HG03139 (cell line): ENCODE results near the gene DNAH14.
"Not testable (repeated sequence)": the region's sequence is repeated elsewhere in the genome, so short reads cannot be mapped to it uniquely, and the experiment has no call there.

ENCODE experiments used
- ATAC-seq: cut with Tn5 transposase; IDR thresholded peaks from one replicate; pipeline ENCODE4 v1.9.1; 2021; ENCODE audit not compliant: unreplicated experiment

Gene DNAH14

GRCh38 chr1:224929335-224930237 is at the start of gene DNAH14:
Gene DNAH14, plus strand, starts transcription at chr1:224929675. Its CDS starts 23,028 bp downstream, at chr1:224952703.
- peak; percentile 74 for ATAC-seq

GRCh38 chr1:224880593-224881307 is 48.7 kb upstream of the DNAH14 start:
- ATAC-seq, result no peak

- ATAC-seq, result not testable (repeated sequence)
Measured at GRCh38 chr1:224881308-224881692, 48.2 kb upstream of the DNAH14 start.

GRCh38 chr1:224881762-224882211 is 47.7 kb upstream of the DNAH14 start:
- no peak for ATAC-seq

DNA sequence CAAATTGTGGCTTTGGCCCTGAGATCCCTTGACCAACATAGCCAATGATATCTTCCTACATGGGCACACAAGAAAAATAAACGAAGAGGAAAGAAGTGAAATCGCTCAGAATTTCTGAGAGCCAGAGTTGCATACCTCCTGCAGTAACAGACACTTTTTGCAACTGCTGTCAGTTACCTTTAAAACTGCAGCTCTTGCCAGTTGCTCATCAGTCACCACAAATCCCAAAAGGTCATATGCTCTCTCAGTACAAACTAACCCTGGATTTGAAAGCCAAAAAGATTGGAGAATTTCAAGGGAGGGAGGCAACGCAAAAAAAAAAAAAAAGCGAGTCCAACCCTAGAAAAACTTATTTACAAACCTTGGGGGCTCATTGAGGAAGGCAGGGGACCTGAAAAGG is 47.2 kb upstream of the DNAH14 start:
- no peak for ATAC-seq

GRCh38 chr1:224883091-224883490 is 46.4 kb upstream of the DNAH14 start:
- no peak for ATAC-seq

- no peak for ATAC-seq
Measured at GRCh38 chr1:224884361-224884801, 45.1 kb upstream of the DNAH14 start.

GRCh38 chr1:224885376-224885775 is 44.1 kb upstream of the DNAH14 start:
- ATAC-seq, result not testable (repeated sequence)

DNA sequence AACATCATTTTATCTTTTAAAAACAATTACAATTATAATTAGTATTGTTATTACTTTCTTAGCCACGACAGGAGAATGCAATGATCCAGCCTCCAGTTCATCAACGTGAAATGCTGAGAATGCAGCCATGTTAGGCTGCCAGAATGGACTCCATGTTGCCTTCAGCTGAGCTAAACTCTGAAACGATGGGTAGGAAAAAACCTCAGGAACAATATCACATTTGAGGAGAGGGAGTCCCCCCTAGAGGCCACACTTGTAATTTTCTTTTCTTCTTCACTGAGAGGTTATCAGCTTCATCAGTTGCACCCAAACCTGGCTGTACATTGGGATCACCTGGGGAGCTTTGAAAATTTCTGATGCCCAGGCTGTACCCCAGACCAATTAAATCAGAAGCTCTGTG is 34.6 kb upstream of the DNAH14 start:
- no peak for ATAC-seq

- ATAC-seq, result no peak
Measured at GRCh38 chr1:224896130-224896781, 33.2 kb upstream of the DNAH14 start.

- ATAC-seq, result no peak
Measured at GRCh38 chr1:224897529-224898327, 31.7 kb upstream of the DNAH14 start.

DNA sequence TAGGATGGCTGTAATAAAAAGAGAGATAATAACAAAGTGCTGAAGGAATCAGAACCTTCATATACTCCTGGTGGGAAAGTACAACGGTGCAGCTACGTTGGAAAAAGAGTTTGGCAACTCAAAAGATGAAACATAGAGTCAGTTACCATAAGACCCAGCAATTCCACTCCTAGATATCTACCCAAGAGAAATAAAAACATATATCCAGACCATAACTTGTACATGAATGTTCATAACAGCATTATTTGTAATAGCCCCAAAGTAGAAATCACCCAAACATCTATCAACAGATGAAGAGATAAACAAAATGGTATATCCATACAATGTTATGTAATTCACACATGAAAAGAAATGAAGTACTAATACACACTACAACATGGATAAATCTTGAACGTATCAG is 30.5 kb upstream of the DNAH14 start:
- ATAC-seq, result no peak

DNA sequence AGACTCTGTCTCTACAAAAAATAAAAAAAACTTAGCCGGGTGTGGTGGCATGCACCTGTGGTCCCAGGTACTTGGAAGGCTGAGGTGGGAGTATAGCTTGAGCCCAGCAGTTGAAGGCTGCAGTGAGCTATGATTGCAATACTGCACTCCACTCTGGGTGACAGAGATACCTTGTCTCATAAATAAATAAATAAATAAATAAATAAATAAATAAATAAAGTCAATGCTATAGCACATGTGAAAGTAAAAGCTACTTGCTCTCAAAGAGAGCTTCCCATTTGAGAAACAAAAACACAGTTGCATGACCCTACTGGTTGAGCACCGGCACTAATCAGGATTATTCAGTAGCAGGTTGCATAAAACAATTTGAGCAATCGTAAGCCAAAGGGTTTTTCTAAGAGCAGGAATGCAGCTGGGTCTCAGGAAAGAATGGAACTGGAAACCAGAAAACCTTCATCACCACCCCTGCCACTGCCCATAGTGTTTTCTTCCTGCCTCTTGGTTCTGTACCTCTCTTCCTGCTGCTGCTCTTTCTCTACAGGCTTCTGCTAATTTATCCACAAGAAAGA is 29.3 kb upstream of the DNAH14 start:
- ATAC-seq, result no peak

DNA sequence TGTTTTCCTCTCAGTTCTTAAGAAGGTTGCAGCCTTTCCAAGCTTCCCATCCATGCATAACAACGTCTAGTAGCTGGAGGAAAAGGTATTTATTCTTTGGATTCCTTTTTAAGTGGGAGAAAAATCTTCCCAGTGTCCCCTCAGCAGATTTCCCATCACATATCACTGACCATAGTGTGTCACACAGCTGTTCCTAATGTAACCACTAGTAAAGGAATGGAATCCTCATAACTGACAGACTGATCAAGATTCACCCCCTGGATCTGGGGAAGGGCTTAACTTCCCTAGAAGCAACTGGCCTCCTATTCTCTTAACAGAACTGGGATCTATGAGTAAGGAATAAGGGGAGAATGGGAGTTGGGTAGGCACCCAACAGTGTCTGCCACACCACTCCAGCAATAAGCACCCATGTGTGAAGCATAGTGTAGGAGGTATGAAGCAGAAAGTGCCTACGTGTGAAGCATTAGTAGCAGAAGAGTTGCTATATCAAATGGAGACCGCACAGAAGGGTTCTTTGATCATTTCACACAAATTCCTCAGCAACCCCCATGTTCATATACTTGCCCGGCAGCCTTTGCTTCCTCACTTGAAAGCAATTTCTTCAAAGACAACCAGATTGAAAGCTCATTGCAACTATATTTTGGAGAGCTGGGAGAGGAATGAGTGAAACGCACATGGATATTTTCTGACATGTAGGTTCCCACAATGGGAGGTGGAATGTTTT is 28.2 kb upstream of the DNAH14 start:
- no peak for ATAC-seq

DNA sequence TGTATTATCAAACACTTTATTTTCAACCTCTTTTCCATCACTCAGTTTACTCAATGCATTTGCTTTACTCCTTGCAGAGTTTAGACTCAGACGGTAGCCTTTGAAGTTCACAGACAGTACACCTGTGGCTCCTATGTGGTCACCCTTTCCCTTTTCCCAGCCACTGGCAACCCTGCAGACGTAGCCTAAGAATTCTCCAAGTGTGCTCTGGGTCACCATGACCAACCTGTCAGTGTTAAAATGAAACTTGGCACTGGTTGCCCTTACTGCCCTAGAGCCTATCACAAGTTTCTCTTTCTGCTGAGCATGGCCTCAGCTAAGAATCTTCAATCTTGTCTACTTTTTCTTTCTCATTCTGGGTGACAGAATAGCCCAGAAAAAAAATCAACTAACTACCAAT is 25.5 kb upstream of the DNAH14 start:
- no peak for ATAC-seq

- ATAC-seq, result no peak
Measured at GRCh38 chr1:224906340-224906739, 23.1 kb upstream of the DNAH14 start.

GRCh38 chr1:224911217-224911616 is 18.3 kb upstream of the DNAH14 start:
- ATAC-seq, result no peak

DNA sequence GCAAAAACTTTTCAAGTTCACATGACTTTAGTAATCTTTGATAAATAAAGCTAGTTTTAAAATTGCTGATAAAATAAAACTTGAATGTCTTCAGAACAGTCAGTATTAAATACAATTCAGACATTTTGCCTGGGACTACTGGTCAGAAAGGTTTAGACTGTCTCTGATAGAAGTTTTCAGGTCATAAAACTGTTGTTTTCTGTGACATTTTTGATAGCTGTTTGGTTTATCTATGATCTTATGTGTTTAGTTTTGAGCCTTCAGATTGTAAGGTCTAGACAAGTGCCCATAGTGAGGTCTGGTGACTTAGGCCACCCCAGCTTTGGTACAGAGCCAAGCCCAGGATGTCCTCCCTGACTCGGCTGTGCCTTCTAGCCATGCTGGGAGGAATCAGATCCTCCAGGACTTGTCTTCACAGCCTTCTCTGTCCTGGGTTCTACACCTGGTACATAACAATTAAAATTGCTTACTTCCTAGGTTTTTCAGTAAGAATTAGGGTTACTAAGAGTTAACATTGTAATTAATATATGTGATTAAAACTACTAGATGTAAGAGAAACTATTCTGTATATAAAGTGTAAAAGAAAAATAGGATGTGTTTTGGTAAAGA is 15.1 kb upstream of the DNAH14 start:
- no peak for ATAC-seq

- ATAC-seq, result no peak
Measured at GRCh38 chr1:224919508-224919907, 10.0 kb upstream of the DNAH14 start.
